Measurements from ENCODE around the gene PROX1.
A peak's percentile ranks its signal among the peaks of the same experiment; 100 is the strongest.

PROX1 gene

GRCh38 chr1:213984387-213985208 lies 3.2 kb upstream of the PROX1 start:
- Histone ChIP-seq H3K4me1 (ENCODE audit: insufficient read depth, low read length) (peaks cover 22% of the 10 kb centered on the region), H4K20me1 (ENCODE audit: insufficient read depth, low read length) (no peaks in the 10 kb centered on the region), H2AFZ (ENCODE audit: low read depth, low read length) (no peak overlapping the region), H3K4me2 (ENCODE audit: insufficient read depth, low read length) (no peak overlapping the region), H3K27ac (ENCODE audit: low read length) (peak overlapping the region; percentile 52), H3K9me3 (ENCODE audit: insufficient read depth, low read length, severe bottlenecking) (no peaks in the 10 kb centered on the region), H3K4me3 (ENCODE audit: low read depth in 1 of 2, low read length in 2 of 2) (no peak overlapping the region), H3K36me3 (ENCODE audit: insufficient read depth, low read length) (no peaks in the 10 kb centered on the region), H3K79me2 (ENCODE audit: insufficient read depth, low read length) (no peaks in the 10 kb centered on the region), H3K27me3 (ENCODE audit: insufficient read depth, low read length, poor library complexity) (no peaks in the 10 kb centered on the region), H3K9ac (ENCODE audit: low read depth, low read length) (no peak overlapping the region)
- peak; percentile 80 for ATAC-seq (ENCODE audit: insufficient read depth, low read depth)
- no peak for TF ChIP-seq EZH2 (IDR thresholded peaks at IDR 0.05; ENCODE audit: borderline replicate concordance, low read depth, low read length, severe bottlenecking)
- no peak for TF ChIP-seq CTCF (IDR thresholded peaks at IDR 0.05; ENCODE audit: borderline replicate concordance, extremely low read depth, low read length, poor library complexity, severe bottlenecking)
- DNase-seq, result peak; percentile 44

DNA sequence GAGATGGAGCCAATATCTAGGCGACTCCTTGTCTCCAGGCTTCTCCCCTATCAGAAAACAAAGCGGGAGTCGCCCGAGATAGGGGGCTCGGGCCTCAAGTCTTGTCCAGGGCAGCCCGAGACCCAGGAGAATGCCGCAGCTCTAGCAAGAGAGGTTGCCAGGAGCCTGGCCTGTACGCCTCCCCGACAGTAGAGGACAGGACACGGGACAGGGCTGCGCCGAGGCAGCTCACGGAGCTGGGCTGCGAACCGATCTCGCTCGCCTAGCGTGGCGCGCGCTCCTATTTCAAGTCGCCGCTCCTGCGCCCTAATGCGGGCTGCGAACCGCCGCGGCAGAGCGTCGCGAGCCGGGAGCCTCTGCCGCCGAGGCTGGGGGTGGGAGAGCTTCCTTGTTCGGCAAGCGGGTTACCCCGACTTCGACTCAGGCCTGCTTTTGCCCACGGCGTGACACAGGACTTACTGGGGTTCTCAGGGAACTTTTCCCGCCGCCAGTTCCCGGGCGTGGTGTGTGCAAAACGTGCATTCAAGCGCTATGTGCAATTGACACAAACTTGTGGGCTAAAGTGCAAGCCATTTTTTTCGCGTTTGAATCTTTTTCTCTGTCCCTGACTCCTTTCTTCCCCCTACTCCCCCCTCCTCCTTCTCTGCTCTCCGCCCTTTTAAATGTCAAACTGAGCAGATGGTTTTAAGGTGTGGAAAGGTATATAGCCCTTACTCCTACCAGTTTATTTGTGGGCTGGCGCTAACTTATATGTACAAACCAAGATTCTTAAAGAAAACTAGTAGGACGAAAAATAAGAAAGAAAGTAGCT lies 2.4 kb upstream of the PROX1 start:
- ATAC-seq (ENCODE audit: insufficient read depth, low read depth) (no peak), DNase-seq (no peak)
- Histone ChIP-seq H3K4me3 (ENCODE audit: low read depth in 1 of 2, low read length in 2 of 2) (no peak overlapping the region), H3K4me2 (ENCODE audit: insufficient read depth, low read length) (no peak overlapping the region), H2AFZ (ENCODE audit: low read depth, low read length) (no peak overlapping the region), H3K9me3 (ENCODE audit: insufficient read depth, low read length, severe bottlenecking) (no peaks in the 10 kb centered on the region), H3K27me3 (ENCODE audit: insufficient read depth, low read length, poor library complexity) (no peaks in the 10 kb centered on the region), H3K36me3 (ENCODE audit: insufficient read depth, low read length) (no peaks in the 10 kb centered on the region), H3K79me2 (ENCODE audit: insufficient read depth, low read length) (no peaks in the 10 kb centered on the region), H4K20me1 (ENCODE audit: insufficient read depth, low read length) (no peaks in the 10 kb centered on the region), H3K9ac (ENCODE audit: low read depth, low read length) (no peak overlapping the region), H3K27ac (ENCODE audit: low read length) (no peak overlapping the region; the same call in 1 of the 2 replicates), H3K4me1 (ENCODE audit: insufficient read depth, low read length) (peaks cover 22% of the 10 kb centered on the region)
- TF ChIP-seq CTCF (IDR thresholded peaks at IDR 0.05; ENCODE audit: borderline replicate concordance, extremely low read depth, low read length, poor library complexity, severe bottlenecking) (no peak), EZH2 (IDR thresholded peaks at IDR 0.05; ENCODE audit: borderline replicate concordance, low read depth, low read length, severe bottlenecking) (no peak)

- H3K27me3 ChIP-seq (ENCODE audit: insufficient read depth, low read length, poor library complexity), result no peaks in the 10 kb centered on the region
- H4K20me1 ChIP-seq (ENCODE audit: insufficient read depth, low read length), result no peaks in the 10 kb centered on the region
- H2AFZ ChIP-seq (ENCODE audit: low read depth, low read length), result no peak overlapping the region
- H3K9ac ChIP-seq (ENCODE audit: low read depth, low read length), result no peak overlapping the region
- H3K4me2 ChIP-seq (ENCODE audit: insufficient read depth, low read length), result no peak overlapping the region
- DNase-seq, result no peak
- peaks cover 22% of the 10 kb centered on the region for H3K4me1 ChIP-seq (ENCODE audit: insufficient read depth, low read length)
- no peak for ATAC-seq (ENCODE audit: insufficient read depth, low read depth)
- no peaks in the 10 kb centered on the region for H3K9me3 ChIP-seq (ENCODE audit: insufficient read depth, low read length, severe bottlenecking)
- H3K36me3 ChIP-seq (ENCODE audit: insufficient read depth, low read length), result no peaks in the 10 kb centered on the region
- TF ChIP-seq EZH2 (IDR thresholded peaks at IDR 0.05; ENCODE audit: borderline replicate concordance, low read depth, low read length, severe bottlenecking) (no peak), CTCF (IDR thresholded peaks at IDR 0.05; ENCODE audit: borderline replicate concordance, extremely low read depth, low read length, poor library complexity, severe bottlenecking) (no peak)
- H3K79me2 ChIP-seq (ENCODE audit: insufficient read depth, low read length), result no peaks in the 10 kb centered on the region
- no peak overlapping the region for H3K4me3 ChIP-seq (ENCODE audit: low read depth in 1 of 2, low read length in 2 of 2)
- H3K27ac ChIP-seq (ENCODE audit: low read length), result no peak overlapping the region
These were observed 1.5 kb upstream of the PROX1 start for GRCh38 chr1:213986020-213986924.

Data from DND-41 (cell line).